ENCODE data around the gene LUC7L. TPM values are rescaled to one million over a fixed set of nuclear protein-coding genes. Genes with fewer than 3 reads are reported as not detected.

LUC7L gene
- polyA plus RNA-seq, 1 donor (not counting 4 experiments of a cell fraction or from before 2014, with no cell fraction given): 31.0 TPM

DNA sequence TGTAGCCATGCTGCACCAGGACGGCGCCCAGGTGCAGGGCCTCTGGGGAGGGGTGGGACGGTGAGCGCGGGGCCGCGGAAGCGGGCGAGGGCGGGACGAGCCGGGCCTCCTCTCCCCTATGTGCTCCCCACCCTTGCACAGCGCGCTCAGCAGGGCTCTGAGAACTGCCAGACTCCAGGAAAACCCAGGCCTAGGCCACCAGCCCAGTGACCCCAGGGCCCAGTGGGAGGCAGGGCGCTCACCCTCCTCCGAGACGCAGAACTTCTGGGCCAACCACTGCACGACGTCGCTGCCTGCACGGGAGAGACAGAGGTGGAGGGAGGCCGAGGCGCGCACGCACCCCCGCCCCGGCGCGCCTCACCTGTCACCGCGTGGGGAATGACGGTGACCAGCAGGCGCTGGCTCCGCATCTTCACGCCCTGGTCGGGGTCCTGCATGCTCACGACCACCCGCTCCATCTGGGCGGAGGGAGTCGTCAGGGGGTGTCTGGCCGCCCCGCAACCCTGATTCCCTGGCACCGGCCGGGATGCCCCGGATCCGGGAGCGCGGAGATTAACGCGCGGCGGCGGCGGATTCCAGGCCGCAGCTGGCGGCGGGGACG lies 45.9 kb upstream of the LUC7L start:
- Histone ChIP-seq H3K27me3 (ENCODE audit: control insufficient read depth, extremely low read depth, insufficient read depth, low read length) (peaks cover 41% of the 10 kb centered on the region), H3K4me3 (ENCODE audit: control insufficient read depth in 2 of 3, extremely low read depth in 1 of 3, insufficient read depth in 2 of 3, low read depth in 1 of 3, low read length in 3 of 3) (no peak overlapping the region), H3K4me1 (ENCODE audit: control insufficient read depth, extremely low read depth, insufficient read depth, low read length) (no peaks in the 10 kb centered on the region), H3K4me2 (ENCODE audit: control insufficient read depth, extremely low read depth, insufficient read depth, low read depth, low read length) (peak overlapping the region; percentile 37), H3K9me1 (ENCODE audit: control insufficient read depth, extremely low read depth, insufficient read depth, low read length) (no peaks in the 10 kb centered on the region), H3K36me3 (ENCODE audit: control insufficient read depth in 2 of 2, extremely low read depth in 1 of 2, insufficient read depth in 2 of 2, low read length in 2 of 2) (no peaks in the 10 kb centered on the region), H4K20me1 (ENCODE audit: control insufficient read depth, extremely low read depth, insufficient read depth, low read length) (no peaks in the 10 kb centered on the region), H3K27ac (ENCODE audit: control insufficient read depth, insufficient read depth, low read length) (no peak overlapping the region), H3K9me3 (ENCODE audit: control insufficient read depth, low read depth, low read length) (no peaks in the 10 kb centered on the region), H3K79me2 (ENCODE audit: control insufficient read depth, insufficient read depth, low read length) (no peaks in the 10 kb centered on the region), H3K9ac (ENCODE audit: control insufficient read depth, extremely low read depth, insufficient read depth, low read length) (no peak overlapping the region), H2AFZ (ENCODE audit: control insufficient read depth, low read length) (no peak overlapping the region)
- no peak for FAIRE-seq
- DNase-seq (ENCODE audit: low read depth, low spot score): no peak
- dilution Hi-C loops (cut with MboI; ENCODE audit: extremely low pct_ligation_motif_present, low sequenced_read_pairs): no loop called here
- TF ChIP-seq EZH2 (IDR thresholded peaks at IDR 0.05; ENCODE audit: low read length): peak; percentile 83
- TF ChIP-seq, protein P1, sequence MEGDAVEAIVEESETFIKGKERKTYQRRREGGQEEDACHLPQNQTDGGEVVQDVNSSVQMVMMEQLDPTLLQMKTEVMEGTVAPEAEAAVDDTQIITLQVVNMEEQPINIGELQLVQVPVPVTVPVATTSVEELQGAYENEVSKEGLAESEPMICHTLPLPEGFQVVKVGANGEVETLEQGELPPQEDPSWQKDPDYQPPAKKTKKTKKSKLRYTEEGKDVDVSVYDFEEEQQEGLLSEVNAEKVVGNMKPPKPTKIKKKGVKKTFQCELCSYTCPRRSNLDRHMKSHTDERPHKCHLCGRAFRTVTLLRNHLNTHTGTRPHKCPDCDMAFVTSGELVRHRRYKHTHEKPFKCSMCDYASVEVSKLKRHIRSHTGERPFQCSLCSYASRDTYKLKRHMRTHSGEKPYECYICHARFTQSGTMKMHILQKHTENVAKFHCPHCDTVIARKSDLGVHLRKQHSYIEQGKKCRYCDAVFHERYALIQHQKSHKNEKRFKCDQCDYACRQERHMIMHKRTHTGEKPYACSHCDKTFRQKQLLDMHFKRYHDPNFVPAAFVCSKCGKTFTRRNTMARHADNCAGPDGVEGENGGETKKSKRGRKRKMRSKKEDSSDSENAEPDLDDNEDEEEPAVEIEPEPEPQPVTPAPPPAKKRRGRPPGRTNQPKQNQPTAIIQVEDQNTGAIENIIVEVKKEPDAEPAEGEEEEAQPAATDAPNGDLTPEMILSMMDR (optimal IDR thresholded peaks at IDR 0.05 in 1 of 3, IDR thresholded peaks at IDR 0.05 in 1 of 3, conservative IDR thresholded peaks at IDR 0.05 in 1 of 3; ENCODE audit: extremely low read depth in 1 of 3, insufficient read depth in 2 of 3, low read length in 3 of 3): no peak

DNA sequence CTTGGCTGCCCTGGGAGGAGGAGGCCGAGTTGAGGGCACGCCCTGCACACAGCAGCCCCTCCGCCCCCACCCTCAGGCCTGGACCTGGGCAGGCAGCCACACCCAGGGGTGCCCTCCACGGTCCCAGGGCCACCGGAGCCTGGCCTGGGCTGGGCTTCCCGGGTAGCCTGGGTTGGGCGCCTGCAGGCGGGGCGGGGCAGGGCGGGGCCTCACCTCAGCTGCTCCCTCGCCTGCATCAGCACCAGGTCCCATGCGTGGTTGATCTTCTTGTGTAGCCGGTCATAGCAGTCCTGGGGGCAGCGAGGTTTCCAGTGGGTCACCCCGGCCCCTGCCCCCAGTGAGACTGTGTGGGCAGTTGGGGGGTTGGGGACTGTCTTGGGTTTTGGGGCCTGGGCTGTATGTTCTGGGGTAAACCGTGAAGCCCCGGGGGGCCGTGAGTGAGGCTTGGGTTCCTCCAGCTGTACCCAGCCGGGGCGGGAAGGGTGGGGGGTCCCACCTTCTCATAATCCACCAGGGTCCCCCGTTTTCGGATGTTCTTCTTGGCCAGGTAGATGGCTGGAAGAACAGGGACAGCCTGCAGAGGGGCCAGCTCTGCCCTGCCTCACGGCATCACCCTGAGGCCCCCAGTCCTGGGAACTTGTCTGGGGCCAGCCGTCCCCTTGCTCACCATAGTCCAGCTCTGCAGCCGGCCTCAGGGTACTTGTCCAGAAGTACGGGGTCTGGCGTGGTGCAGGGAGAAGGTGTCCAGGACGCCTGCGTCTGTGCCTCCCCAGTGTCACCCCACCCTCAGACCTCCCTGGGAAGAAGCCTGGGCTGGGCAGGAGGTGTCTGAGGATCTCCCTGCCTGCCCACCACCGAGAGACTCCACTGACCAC lies 44.5 kb upstream of the LUC7L start:
- no peaks in the 10 kb centered on the region for H3K36me3 ChIP-seq (ENCODE audit: control insufficient read depth in 2 of 2, extremely low read depth in 1 of 2, insufficient read depth in 2 of 2, low read length in 2 of 2)
- DNase-seq (ENCODE audit: low read depth, low spot score) (no peak), FAIRE-seq (no peak)
- H3K4me3 ChIP-seq (ENCODE audit: control insufficient read depth in 2 of 3, extremely low read depth in 1 of 3, insufficient read depth in 2 of 3, low read depth in 1 of 3, low read length in 3 of 3): no peak overlapping the region
- H3K9ac ChIP-seq (ENCODE audit: control insufficient read depth, extremely low read depth, insufficient read depth, low read length): no peak overlapping the region
- TF ChIP-seq, protein P1 (optimal IDR thresholded peaks at IDR 0.05 in 1 of 3, IDR thresholded peaks at IDR 0.05 in 1 of 3, conservative IDR thresholded peaks at IDR 0.05 in 1 of 3; ENCODE audit: extremely low read depth in 1 of 3, insufficient read depth in 2 of 3, low read length in 3 of 3): no peak
- no peak for TF ChIP-seq EZH2 (IDR thresholded peaks at IDR 0.05; ENCODE audit: low read length)
- H3K79me2 ChIP-seq (ENCODE audit: control insufficient read depth, insufficient read depth, low read length): no peaks in the 10 kb centered on the region
- H3K9me1 ChIP-seq (ENCODE audit: control insufficient read depth, extremely low read depth, insufficient read depth, low read length): no peaks in the 10 kb centered on the region
- no peak overlapping the region for H2AFZ ChIP-seq (ENCODE audit: control insufficient read depth, low read length)
- no peak overlapping the region for H3K27ac ChIP-seq (ENCODE audit: control insufficient read depth, insufficient read depth, low read length)
- H3K4me1 ChIP-seq (ENCODE audit: control insufficient read depth, extremely low read depth, insufficient read depth, low read length): no peaks in the 10 kb centered on the region
- no peaks in the 10 kb centered on the region for H4K20me1 ChIP-seq (ENCODE audit: control insufficient read depth, extremely low read depth, insufficient read depth, low read length)
- dilution Hi-C loops (cut with MboI; ENCODE audit: extremely low pct_ligation_motif_present, low sequenced_read_pairs): no loop called here
- peaks cover 35% of the 10 kb centered on the region for H3K27me3 ChIP-seq (ENCODE audit: control insufficient read depth, extremely low read depth, insufficient read depth, low read length)
- no peak overlapping the region for H3K4me2 ChIP-seq (ENCODE audit: control insufficient read depth, extremely low read depth, insufficient read depth, low read depth, low read length)
- H3K9me3 ChIP-seq (ENCODE audit: control insufficient read depth, low read depth, low read length): no peaks in the 10 kb centered on the region

All from keratinocyte (primary cell).